Stimulated activated CD4-positive, alpha-beta T cell treated with anti-CD3 and anti-CD28 coated beads, Interleukin-12 subunit alpha, Interleukin-12 subunit beta, amount 100 ng/mL, for 48 hours (primary cell): ENCODE results near the gene EFNA3.

Experiments
- DNase-seq, 3 donors: peaks; one replicate each; pipeline ENCODE4 v3.0.0-alpha.2; 2020; ENCODE audit warnings: low read depth in 2 of 3, low spot score in 1 of 3

Gene EFNA3

GRCh38 chr1:155066777-155067176 lies 11.9 kb upstream of the EFNA3 start:
- DNase-seq: no peak

DNA sequence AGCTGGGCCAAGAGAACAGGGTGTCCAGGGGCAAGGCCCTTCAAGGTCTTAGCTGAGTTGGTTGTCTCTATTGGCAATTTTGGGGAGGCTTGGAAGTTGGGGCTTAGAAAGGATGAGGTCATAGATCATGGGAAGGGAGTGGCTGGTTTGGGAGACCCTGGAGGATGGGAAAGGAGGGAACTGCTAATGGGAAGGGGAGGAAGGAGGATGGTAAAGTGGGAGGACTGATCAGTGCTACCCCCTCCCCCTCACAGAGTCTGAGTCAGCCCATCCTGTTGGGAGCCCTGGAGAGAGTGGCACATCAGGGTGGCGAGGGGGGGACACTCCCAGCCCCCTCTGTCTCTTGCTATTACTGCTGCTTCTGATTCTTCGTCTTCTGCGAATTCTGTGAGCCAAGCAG lies 10.0 kb upstream of the EFNA3 start:
- DNase-seq: no peak

DNA sequence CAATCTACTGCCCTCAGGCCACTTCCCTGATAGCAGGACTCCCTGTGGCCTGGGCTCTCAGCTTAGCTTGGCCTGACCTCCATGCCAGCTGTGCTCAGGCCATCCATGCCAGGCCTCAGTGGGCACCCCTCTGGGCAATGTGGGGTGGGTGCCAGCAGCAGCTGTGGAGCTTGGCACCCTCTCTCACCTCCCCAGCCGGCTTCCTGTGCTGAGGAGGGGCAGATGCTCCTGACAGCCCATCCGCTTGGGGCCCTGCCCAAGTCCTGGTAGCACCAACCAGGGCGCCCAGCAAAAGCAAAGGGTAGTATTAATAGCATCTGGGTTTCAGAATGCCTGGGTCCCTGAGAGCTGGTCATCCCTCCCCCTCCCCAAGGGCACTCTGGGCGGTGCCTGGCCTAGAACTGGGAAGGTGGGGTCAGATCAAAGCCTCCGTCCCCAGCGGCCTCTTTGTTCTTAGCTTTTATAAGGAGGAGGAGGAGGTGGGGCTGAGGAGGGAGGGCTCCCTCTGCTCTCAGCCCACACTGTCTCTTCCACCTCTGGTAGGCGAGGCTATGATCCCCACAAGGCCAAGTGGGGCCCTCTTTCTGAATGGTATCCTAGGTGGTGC lies 9.0 kb upstream of the EFNA3 start:
- DNase-seq: no peak

GRCh38 chr1:155070158-155070621 lies 8.4 kb upstream of the EFNA3 start:
- no peak for DNase-seq

DNA sequence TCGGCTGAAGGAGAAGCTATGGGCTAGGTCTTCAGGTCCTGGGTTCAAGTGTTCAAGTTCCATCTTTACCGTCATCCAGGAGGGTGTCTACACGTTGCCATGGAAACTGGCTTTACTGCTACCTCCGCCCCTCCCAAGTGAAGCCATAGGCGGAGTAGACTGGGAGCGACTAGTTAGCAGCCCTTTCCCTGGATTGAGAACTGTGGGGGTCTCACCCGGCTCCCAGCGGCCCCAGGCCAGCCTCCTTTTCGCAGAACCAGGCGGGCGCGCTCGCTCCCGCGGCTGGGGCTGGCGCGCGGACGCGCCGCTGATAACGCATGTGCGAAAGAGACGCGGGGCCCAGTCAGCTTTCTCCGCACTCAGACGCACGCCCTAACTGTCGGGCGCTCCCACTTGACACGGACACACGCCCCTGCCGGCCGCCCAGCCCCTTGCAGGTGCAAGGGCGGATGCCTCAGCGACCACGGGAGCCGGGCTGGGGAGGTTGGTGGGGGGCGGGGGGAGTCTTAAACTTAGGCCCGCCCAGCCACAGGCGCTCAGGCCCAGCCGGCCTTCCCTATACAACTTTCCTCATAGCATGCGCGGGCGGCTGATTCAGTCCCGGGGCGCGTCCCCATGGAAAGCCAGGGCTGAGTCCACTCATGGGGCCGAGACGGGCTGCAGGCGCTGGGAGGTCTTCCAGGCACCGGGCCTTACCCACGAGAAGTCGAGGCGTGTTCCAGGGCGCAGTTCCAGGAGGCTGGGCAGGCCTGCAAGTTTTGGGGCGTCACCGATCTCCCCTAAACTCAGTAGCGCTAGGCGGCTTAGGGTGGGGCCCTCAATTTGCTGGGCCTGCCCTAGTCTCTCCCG lies 7.7 kb upstream of the EFNA3 start:
- peak in 2 of 3 donors; percentile 69 to 72 for DNase-seq

- DNase-seq: no peak
These were observed 6.9 kb upstream of the EFNA3 start for GRCh38 chr1:155071701-155072100.

GRCh38 chr1:155072531-155073289 lies 5.9 kb upstream of the EFNA3 start:
- DNase-seq: no peak

DNA sequence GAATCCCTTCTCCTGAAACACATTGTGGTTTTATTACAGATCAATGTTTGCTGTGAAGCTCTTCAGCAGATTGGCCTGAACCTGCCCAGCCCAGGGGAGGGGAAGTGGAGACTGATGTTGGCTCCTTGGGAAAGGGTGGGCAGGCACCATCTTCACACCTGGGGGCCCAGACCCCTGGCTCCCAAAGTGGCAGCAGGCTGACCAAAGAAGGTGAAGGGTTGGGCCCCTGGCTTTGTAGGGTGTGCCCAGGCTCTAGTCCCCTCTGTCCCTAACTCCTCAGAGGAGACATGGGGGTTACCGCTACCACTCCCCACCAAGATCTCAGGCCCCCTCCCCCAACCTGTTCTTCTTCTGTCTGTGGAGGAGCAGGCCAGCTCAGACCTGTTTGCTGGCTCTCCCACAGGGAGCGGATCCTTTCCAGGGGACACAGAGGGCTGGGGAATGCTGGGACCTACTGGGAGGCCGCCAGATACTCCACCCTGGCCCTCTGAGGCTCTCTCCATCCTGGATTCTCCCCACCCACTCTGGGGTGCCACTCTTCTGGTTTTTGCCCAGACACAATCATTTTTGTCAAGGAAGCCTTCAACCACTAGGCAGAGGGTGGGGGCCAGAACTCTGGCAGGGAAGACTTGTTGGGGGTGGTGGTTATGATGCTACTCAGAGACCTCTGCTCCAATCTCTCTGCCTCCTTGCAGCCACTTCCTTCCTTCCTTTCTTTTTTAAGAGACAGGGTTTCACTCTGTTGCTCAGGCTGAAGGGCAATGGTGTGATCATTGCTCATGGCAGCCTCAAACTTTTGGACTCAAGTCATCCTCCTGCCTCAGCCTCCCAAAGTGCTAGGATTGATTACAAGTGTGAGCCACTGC lies 5.0 kb upstream of the EFNA3 start:
- DNase-seq: no peak

DNA sequence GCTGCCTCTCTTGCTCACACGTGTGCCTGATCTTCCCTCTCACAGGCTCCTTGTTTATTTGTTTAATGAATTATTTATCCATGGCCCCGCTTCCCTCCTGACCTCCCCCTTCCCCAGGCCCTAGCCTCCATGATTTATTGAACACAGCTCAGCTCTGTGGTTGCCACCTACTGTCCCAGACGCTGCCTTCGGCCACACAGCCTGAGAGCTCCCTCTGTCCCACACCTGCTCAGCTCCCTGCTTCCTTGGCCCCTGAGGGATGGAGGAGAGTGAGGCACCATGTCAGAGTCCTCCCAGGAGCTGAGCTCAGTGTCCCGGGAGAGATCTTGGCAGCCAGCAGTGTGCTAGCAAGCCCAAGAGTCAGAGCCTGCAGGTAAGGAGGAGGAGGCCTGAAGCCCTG lies 3.1 kb upstream of the EFNA3 start:
- no peak for DNase-seq

- DNase-seq: no peak
These were observed 2.3 kb upstream of the EFNA3 start for GRCh38 chr1:155076371-155076770.

DNA sequence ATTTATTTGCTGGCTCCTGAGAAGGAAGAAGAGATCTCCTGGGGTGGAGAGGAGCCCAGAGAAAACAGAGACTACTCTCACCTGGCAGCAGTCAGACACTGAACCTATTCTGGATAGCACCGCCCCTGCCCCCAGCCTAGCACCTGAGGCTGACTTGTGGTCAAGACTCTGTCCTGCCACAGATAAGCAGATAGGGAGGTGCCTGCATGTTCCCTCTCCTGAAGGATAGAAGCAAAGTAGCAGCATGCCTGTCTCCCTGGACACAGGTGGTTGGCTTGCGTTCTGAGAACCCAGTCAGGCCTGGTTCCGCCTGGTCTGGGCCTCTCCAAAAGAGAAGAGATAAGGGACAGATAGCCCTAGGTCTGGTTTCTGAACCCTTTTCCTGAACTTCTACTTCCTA lies 1.3 kb upstream of the EFNA3 start:
- DNase-seq: no peak

DNA sequence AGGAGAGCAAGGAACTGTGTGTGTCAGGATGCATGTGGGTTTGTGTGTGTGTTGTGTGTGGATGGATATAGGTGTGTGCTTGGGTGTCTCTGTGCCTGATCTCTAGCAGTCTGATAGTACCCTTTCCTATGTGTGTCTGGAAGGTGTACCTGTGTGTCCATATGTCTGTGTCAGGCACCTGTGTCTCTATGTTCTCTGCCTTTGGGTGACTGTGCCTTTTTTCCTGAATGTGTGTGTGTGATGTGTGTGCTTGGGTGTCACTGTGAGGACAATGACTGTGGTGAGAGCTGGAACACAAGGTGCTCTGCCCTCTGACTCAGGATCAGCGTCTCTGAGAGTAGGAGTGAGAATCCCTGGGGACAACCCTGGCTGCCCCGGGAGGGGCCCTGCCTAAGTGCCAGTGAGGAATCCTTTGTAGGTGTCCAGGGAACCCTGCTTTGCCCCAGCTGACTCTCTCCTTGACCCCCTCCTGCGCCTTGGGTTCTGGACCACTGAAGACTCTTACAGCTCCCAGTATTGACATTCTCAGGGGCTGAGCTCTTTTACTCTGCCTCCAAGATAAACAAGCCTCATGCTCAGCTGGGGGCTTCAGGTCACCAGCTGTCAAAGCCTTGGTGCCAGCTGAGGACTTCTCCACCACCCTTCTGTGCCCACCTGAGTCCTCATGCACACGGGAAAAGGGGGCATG lies 735 bp upstream of the EFNA3 start:
- DNase-seq: no peak

DNA sequence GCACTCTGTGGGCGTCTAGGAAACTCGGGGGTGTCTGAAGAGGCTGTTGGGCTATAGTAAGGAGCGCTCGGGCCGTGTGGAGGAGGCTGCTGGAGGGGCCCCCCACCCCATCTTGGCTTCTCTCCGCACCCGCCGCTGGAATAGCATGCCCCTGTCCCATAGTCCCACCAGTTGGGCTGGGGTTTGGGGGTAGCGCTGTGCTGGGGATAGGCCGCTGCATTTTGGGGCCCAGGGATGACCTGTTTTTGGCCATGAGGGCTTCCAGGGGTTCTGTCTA lies 511 bp downstream of the EFNA3 start:
- no peak for DNase-seq

DNA sequence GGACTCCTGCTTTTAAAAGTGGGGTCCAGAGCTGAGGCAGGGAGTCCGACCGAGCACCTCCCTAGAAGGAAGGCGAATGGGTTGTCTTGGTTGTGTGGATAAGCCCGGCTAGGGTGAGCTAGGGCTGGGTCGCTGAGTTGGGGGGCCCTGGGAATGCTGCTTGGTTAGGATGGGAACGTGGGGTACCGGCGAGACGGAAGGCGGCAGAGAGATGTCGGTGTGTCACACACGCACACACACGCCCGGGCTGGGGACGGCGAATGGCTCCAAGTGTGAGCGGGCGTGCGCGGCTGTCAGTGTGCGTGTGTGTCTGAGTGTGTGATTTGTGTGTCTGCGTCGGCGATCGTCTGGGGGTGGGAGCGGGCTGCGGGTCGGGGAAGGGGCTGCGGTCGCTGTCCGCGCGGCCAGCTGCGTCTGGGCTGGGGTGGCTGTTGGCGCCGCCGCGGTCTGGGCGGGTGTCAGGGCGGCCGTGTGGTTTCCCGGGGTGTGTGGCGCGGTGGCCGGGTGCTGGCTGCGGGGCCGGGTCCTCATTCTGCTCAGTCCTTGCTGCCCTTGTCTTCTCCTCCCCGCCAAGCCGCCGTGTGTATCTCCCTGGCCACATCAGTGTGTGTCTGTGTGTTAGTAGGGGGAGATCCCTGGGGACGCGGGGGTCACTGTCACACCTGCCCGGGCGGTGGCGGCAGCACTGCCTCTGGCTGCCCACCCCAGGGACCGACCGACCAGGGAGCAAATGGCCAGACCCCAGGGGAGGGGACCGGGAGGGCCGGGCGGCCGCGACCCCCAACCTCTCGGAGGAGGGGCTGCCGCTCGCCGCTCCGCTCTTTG lies 1.1 kb downstream of the EFNA3 start:
- no peak for DNase-seq

DNA sequence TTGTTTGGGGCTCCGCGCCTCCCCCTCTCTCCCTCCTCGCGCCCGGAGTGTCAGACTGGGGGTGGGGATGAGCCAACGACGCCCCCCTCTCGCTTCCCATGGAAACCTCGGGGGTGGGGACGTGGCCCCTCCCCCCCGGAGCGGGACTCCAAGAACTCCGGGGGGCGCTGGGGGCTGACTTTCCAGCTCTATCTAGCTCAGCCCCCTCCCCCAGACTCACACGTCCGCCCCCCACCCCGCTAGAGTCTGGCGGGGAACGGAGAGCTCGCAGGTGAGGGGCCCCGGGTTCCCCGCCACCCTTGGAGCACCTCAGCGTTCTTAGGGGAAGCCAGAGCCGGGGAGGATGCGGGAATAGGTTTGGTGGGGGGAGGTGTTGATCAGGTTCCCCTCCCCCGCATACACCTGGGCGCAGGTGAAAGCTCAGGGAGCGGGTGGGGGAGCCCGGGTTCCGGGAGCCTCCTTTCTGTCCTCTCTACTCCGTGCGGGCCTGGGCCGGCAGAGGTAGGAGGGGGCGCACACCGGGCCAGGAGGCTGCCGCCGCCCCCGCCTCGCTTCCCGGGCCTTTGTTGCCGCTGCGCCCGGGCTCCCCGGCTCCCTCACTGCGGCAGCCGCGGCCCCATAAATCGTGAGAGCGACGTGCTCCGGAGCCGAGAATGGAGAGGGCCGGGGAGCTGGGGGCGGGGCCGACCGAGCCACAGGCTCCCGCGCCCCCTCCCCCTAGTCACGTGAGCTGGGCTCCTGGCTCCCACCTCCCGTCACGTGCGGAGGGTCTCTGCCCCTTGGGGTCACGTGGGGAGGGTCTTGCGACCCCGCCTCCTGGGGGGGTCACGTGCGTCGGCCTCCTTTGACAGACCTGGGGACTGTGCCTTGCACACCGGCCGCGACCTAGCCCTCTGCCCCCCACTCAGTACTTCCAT lies 1.9 kb downstream of the EFNA3 start:
- DNase-seq: no peak

GRCh38 chr1:155081472-155082300 lies 3.0 kb downstream of the EFNA3 start:
- no peak for DNase-seq

- no peak for DNase-seq
These were observed 3.8 kb downstream of the EFNA3 start for GRCh38 chr1:155082301-155083051.
